ENCODE measurements around the gene ELK3. TPM values are rescaled to one million over a fixed set of nuclear protein-coding genes. Genes with fewer than 3 reads are reported as not detected.

ELK3 gene
- total and polyA plus RNA-seq, 2 experiments from 2014 or later = 5.5 to 8.3 TPM

Small RNA genes lying within 50 kb of the gene (small RNA-seq; reads per million reads assigned to genes)
- not detected for gene RNU4-24P (ENCODE audit: low replicate concordance)

Other genes starting within 250 kb of the ELK3 start
- 0.17 TPM in 1 of 2 replicates, not detected in the other for gene HAL, start 198.0 kb upstream of the ELK3 start, total RNA-seq (2014; rRNA removed; shearing (Covaris generic))
- 0.24 TPM in 1 of 2 replicates, not detected in the other for gene HAL, start 198.0 kb upstream of the ELK3 start, polyA plus RNA-seq (2016; fragmentation: Nextera tagmentation; extraction: Ambion mirVana)
- gene LTA4H, start 158.8 kb upstream of the ELK3 start, total RNA-seq (2014; rRNA removed; shearing (Covaris generic)) = 173 and 189 TPM in 2 replicates
- gene LTA4H, start 158.8 kb upstream of the ELK3 start, polyA plus RNA-seq (2016; fragmentation: Nextera tagmentation; extraction: Ambion mirVana) = 74.1 and 84.4 TPM in 2 replicates
- gene CDK17, start 206.1 kb downstream of the ELK3 start, total RNA-seq (2014; rRNA removed; shearing (Covaris generic)) = 24.5 and 34.2 TPM in 2 replicates
- gene CDK17, start 206.1 kb downstream of the ELK3 start, polyA plus RNA-seq (2016; fragmentation: Nextera tagmentation; extraction: Ambion mirVana) = 7.0 and 7.6 TPM in 2 replicates

Data from GM23338 (cell line).